Trophoblast cell (in vitro differentiated cells and primary cell): ENCODE measurements around the gene ARL6IP6. TPM values are rescaled to one million over a fixed set of nuclear protein-coding genes. Genes with fewer than 3 reads are reported as not detected.

Experiments
- DNase-seq, 2 donors: peaks; one replicate each; pipeline ENCODE4 v3.0.0-alpha.2; 2016
- H2AFZ ChIP-seq: 2 replicates; pipeline ENCODE4 v1.6.1; 2013; ENCODE audit warnings: low read length, moderate library complexity, mild to moderate bottlenecking; ENCODE audit not compliant: insufficient read depth, poor library complexity
- H2AK5ac ChIP-seq: 2 replicates; pipeline ENCODE4 v1.6.1; 2013; ENCODE audit warnings: mild to moderate bottlenecking, low read length
- H2BK120ac ChIP-seq: 2 replicates; pipeline ENCODE4 v1.6.1; 2013; ENCODE audit warnings: low read length, mild to moderate bottlenecking, moderate library complexity; ENCODE audit not compliant: insufficient read depth, poor library complexity
- H2BK12ac ChIP-seq: 2 replicates; pipeline ENCODE4 v1.6.1; 2013; ENCODE audit warnings: mild to moderate bottlenecking, low read length, moderate library complexity
- H2BK5ac ChIP-seq: 2 replicates; pipeline ENCODE4 v1.6.1; 2013; ENCODE audit warnings: low read length, low read depth, moderate library complexity, mild to moderate bottlenecking; ENCODE audit not compliant: poor library complexity
- H3K14ac ChIP-seq: 2 replicates; pipeline ENCODE4 v1.6.1; 2013; ENCODE audit warnings: mild to moderate bottlenecking, low read length
- H3K18ac ChIP-seq: 2 replicates; pipeline ENCODE4 v1.6.1; 2013; ENCODE audit warnings: mild to moderate bottlenecking, low read length
- H3K23ac ChIP-seq: 2 replicates; pipeline ENCODE4 v1.6.1; 2013; ENCODE audit warnings: low read length
- H3K27ac ChIP-seq: 2 replicates; pipeline ENCODE4 v1.5.1; 2013; ENCODE audit warnings: low read depth, mild to moderate bottlenecking, inconsistent platforms, low read length, moderate library complexity
- H3K27me3 ChIP-seq: 2 replicates; pipeline ENCODE4 v1.6.1; 2013; ENCODE audit warnings: inconsistent platforms, mild to moderate bottlenecking, low read length, moderate library complexity; ENCODE audit not compliant: insufficient read depth
- H3K36me3 ChIP-seq, 2 experiments: 1 replicate in 1 of 2; 2 replicates in 1 of 2; pipeline ENCODE4 v1.6.1; 2013; ENCODE audit warnings: low read length in 2 of 2, mild to moderate bottlenecking in 2 of 2, moderate library complexity in 1 of 2; ENCODE audit not compliant: insufficient read depth in 2 of 2, control insufficient read depth in 1 of 2
- H3K4ac ChIP-seq: 2 replicates; pipeline ENCODE4 v1.6.1; 2013; ENCODE audit warnings: low read depth, mild to moderate bottlenecking, low read length, moderate library complexity
- H3K4me1 ChIP-seq, 2 experiments: 1 replicate in 1 of 2; 2 replicates in 1 of 2; pipeline ENCODE4 v1.6.1; 2013; ENCODE audit warnings: low read length in 2 of 2, mild to moderate bottlenecking in 2 of 2, moderate library complexity in 1 of 2; ENCODE audit not compliant: insufficient read depth in 2 of 2, control insufficient read depth in 1 of 2
- H3K4me2 ChIP-seq: 2 replicates; pipeline ENCODE4 v1.6.1; 2013; ENCODE audit warnings: inconsistent platforms, mild to moderate bottlenecking, low read length, moderate library complexity
- H3K4me3 ChIP-seq: 2 replicates; pipeline ENCODE4 v1.5.1; 2013; ENCODE audit warnings: mild to moderate bottlenecking, low read depth, low read length, inconsistent platforms
- H3K79me1 ChIP-seq: one replicate; pipeline ENCODE4 v1.6.1; 2013; ENCODE audit warnings: low read length
- H3K79me2 ChIP-seq: 2 replicates; pipeline ENCODE4 v1.6.1; 2013; ENCODE audit warnings: low read length, mild to moderate bottlenecking; ENCODE audit not compliant: control insufficient read depth, insufficient read depth, poor library complexity
- H3K9ac ChIP-seq: 2 replicates; pipeline ENCODE4 v1.6.1; 2013; ENCODE audit warnings: mild to moderate bottlenecking, low read length
- H3K9me3 ChIP-seq: 2 replicates; pipeline ENCODE4 v1.6.1; 2013; ENCODE audit warnings: low read depth, mild to moderate bottlenecking, control low read depth, inconsistent platforms, low read length; ENCODE audit not compliant: insufficient read depth
- H4K12ac ChIP-seq: 2 replicates; pipeline ENCODE4 v1.6.1; 2013; ENCODE audit warnings: low read depth, mild to moderate bottlenecking, low read length, moderate library complexity
- H4K8ac ChIP-seq: 2 replicates; pipeline ENCODE4 v1.6.1; 2013; ENCODE audit warnings: low read depth, mild to moderate bottlenecking, low read length, moderate library complexity
- H4K91ac ChIP-seq: one replicate; pipeline ENCODE4 v1.6.1; 2013; ENCODE audit warnings: low read depth, mild to moderate bottlenecking, low read length, moderate library complexity
- WGBS: extraction: QIAGEN DNeasy Blood & Tissue Kit; methylation state at CpG from one replicate; pipeline ENCODE4 v1.1.7; 2013; ENCODE audit warnings: missing lambda C conversion rate; ENCODE audit not compliant: insufficient read length, insufficient coverage; ENCODE audit errors: extremely low coverage; 5-methylcytosine and 5-hydroxymethylcytosine counted together
- polyA plus RNA-seq: library from polyadenylated mRNA; stranded (reverse); fragments of 200-250 nt; gene quantifications from 2 replicates; pipeline ENCODE4 v1.2.3, GENCODE V29; 2013

Gene ARL6IP6
- polyA plus RNA-seq: 25.4 and 27.1 TPM in 2 replicates

GRCh38 chr2:152718076-152718908 is at the start of gene ARL6IP6:
ARL6IP6 (plus strand) TSS chr2:152718620; CDS start chr2:152718625, 5 bp downstream.
- Histone ChIP-seq H2AFZ (peak within 1 kb of the TSS; percentile 94), H3K27ac (peak within 1 kb of the TSS; percentile 96), H3K23ac (no peak within 1 kb of the TSS), H3K4ac (peak within 1 kb of the TSS; percentile 87), H2BK12ac (peak within 1 kb of the TSS; percentile 33), H3K79me2 (peaks cover 15% of the 10 kb centered on the region), H3K36me3 (peaks cover 0 to 2% of the 10 kb centered on the region in 2 experiments), H4K91ac (peak within 1 kb of the TSS; percentile 92), H3K4me3 (peak within 1 kb of the TSS; percentile 97), H3K27me3 (no peaks in the 10 kb centered on the region), H3K4me2 (peak within 1 kb of the TSS; percentile 61), H3K4me1 (peaks cover 0 to 5% of the 10 kb centered on the region in 2 experiments), H3K18ac (peak within 1 kb of the TSS; percentile 96), H4K8ac (peak within 1 kb of the TSS; percentile 93), H3K79me1 (peaks cover 17% of the 10 kb centered on the region), H3K14ac (peak within 1 kb of the TSS; percentile 92), H2BK120ac (peak within 1 kb of the TSS; percentile 94), H3K9me3 (no peaks in the 10 kb centered on the region), H2BK5ac (peak within 1 kb of the TSS; percentile 97), H4K12ac (peak within 1 kb of the TSS; percentile 83), H3K9ac (peak within 1 kb of the TSS; percentile 96), H2AK5ac (peak within 1 kb of the TSS; percentile 35)
- WGBS: no CpG with 5 or more reads among the region's 87 CpGs
- peak; percentile 90 to 95 for DNase-seq

GRCh38 chr2:152674334-152674733 is 44.1 kb upstream of the ARL6IP6 start:
- Histone ChIP-seq H3K27ac (no peak overlapping the region), H3K27me3 (no peaks in the 10 kb centered on the region), H4K12ac (no peak overlapping the region), H3K36me3 (peaks cover 8 to 15% of the 10 kb centered on the region in 2 experiments), H3K4me1 (no peaks in the 10 kb centered on the region), H2BK5ac (no peak overlapping the region), H3K4me2 (no peak overlapping the region), H4K91ac (no peak overlapping the region), H2BK12ac (no peak overlapping the region), H3K79me2 (no peaks in the 10 kb centered on the region), H3K23ac (no peak overlapping the region), H2AFZ (no peak overlapping the region), H3K14ac (no peak overlapping the region), H3K9ac (no peak overlapping the region), H2AK5ac (no peak overlapping the region), H3K4ac (no peak overlapping the region), H3K18ac (no peak overlapping the region), H4K8ac (no peak overlapping the region), H2BK120ac (no peak overlapping the region), H3K4me3 (no peak overlapping the region), H3K79me1 (no peaks in the 10 kb centered on the region), H3K9me3 (no peaks in the 10 kb centered on the region)
- no peak for DNase-seq
- no CpG with 5 or more reads among the region's 4 CpGs for WGBS

GRCh38 chr2:152676461-152676860 is 42.0 kb upstream of the ARL6IP6 start:
- Histone ChIP-seq H2BK12ac (no peak overlapping the region), H3K79me1 (no peaks in the 10 kb centered on the region), H2BK120ac (no peak overlapping the region), H3K4ac (no peak overlapping the region), H2AK5ac (no peak overlapping the region), H3K4me1 (no peaks in the 10 kb centered on the region), H3K9ac (no peak overlapping the region), H4K91ac (no peak overlapping the region), H3K23ac (no peak overlapping the region), H4K12ac (no peak overlapping the region), H3K9me3 (no peaks in the 10 kb centered on the region), H3K18ac (no peak overlapping the region), H3K36me3 (peaks cover 7 to 13% of the 10 kb centered on the region in 2 experiments), H3K14ac (no peak overlapping the region), H3K4me3 (no peak overlapping the region), H2BK5ac (no peak overlapping the region), H3K4me2 (no peak overlapping the region), H2AFZ (no peak overlapping the region), H4K8ac (no peak overlapping the region), H3K27me3 (no peaks in the 10 kb centered on the region), H3K27ac (no peak overlapping the region), H3K79me2 (no peaks in the 10 kb centered on the region)
- no peak for DNase-seq
- WGBS: no CpG with 5 or more reads among the region's 3 CpGs

GRCh38 chr2:152678808-152679207 is 39.6 kb upstream of the ARL6IP6 start:
- H3K9me3 ChIP-seq: no peaks in the 10 kb centered on the region
- no peak overlapping the region for H4K91ac ChIP-seq
- no peak overlapping the region for H2AK5ac ChIP-seq
- no peak overlapping the region for H4K8ac ChIP-seq
- no peak overlapping the region for H2BK120ac ChIP-seq
- no peaks in the 10 kb centered on the region for H3K27me3 ChIP-seq
- H3K79me1 ChIP-seq: no peaks in the 10 kb centered on the region
- no CpG with 5 or more reads among the region's 2 CpGs for WGBS
- H2BK5ac ChIP-seq: no peak overlapping the region
- H3K79me2 ChIP-seq: no peaks in the 10 kb centered on the region
- no peak overlapping the region for H2AFZ ChIP-seq
- no peak overlapping the region for H3K9ac ChIP-seq
- no peak for DNase-seq
- no peak overlapping the region for H4K12ac ChIP-seq
- no peak overlapping the region for H3K14ac ChIP-seq
- H3K4ac ChIP-seq: no peak overlapping the region
- H3K4me1 ChIP-seq: no peaks in the 10 kb centered on the region
- no peak overlapping the region for H2BK12ac ChIP-seq
- no peak overlapping the region for H3K23ac ChIP-seq
- H3K27ac ChIP-seq: no peak overlapping the region
- H3K4me3 ChIP-seq: no peak overlapping the region
- no peak overlapping the region for H3K4me2 ChIP-seq
- H3K36me3 ChIP-seq: peaks cover 7 to 13% of the 10 kb centered on the region in 2 experiments
- no peak overlapping the region for H3K18ac ChIP-seq
